A673 (cell line): ENCODE data around the gene SLC26A2.

Experiments
- EZH2 ChIP-seq: fragments of 200-600 bp; sonication (generic); IDR thresholded peaks from 2 replicates; pipeline ENCODE4 v1.6.1; 2017; ENCODE audit warnings: borderline replicate concordance, low read depth, mild to moderate bottlenecking, mixed read lengths, antibody characterized with exemption, low read length; ENCODE audit not compliant: poor library complexity, severe bottlenecking
- TF ChIP-seq, protein P1 (sequence below): fragments of 300-800, 200-600 bp; sonication (generic); conservative IDR thresholded peaks from 2 replicates; pipeline ENCODE4 v1.5.1; 2017; ENCODE audit warnings: low read depth, mild to moderate bottlenecking, antibody characterized with exemption, low read length, moderate library complexity, mixed read lengths

DNA sequence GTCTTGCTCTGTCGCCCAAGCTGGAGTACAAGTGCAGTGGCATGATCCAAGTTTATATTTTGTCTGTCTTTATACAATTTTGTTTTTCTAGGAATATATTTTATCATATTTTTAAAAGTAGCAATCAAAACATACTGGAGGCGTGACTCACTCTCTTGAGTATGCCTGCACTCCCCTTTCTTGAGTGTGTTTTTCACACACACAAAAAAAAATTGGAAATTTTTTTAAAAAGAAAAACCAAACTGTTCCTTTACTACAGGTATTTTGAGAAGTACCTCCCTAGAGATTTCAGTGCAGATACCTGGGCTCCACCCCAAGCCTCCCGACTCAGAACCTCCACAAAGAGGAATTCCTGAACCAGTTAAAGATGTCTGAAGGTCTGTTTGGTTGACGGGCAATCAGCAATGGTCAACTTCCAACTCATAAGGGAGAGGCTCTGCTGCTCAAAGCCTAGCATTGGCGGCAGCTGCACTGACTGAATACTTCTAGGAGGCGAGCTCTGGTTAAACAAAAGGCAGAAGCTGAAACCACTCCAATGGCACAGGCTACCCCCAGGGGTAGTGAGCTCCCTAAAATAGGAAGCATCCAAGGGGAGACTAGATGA, 43.4 kb upstream of the SLC26A2 start:
- TF ChIP-seq, protein P1, sequence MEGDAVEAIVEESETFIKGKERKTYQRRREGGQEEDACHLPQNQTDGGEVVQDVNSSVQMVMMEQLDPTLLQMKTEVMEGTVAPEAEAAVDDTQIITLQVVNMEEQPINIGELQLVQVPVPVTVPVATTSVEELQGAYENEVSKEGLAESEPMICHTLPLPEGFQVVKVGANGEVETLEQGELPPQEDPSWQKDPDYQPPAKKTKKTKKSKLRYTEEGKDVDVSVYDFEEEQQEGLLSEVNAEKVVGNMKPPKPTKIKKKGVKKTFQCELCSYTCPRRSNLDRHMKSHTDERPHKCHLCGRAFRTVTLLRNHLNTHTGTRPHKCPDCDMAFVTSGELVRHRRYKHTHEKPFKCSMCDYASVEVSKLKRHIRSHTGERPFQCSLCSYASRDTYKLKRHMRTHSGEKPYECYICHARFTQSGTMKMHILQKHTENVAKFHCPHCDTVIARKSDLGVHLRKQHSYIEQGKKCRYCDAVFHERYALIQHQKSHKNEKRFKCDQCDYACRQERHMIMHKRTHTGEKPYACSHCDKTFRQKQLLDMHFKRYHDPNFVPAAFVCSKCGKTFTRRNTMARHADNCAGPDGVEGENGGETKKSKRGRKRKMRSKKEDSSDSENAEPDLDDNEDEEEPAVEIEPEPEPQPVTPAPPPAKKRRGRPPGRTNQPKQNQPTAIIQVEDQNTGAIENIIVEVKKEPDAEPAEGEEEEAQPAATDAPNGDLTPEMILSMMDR, result no peak
- no peak for TF ChIP-seq EZH2
